HG03103 (cell line): ENCODE data around the gene ROBO4.

Experiments
- ATAC-seq: cut with Tn5 transposase; IDR thresholded peaks from one replicate; pipeline ENCODE4 v1.9.1; 2021; ENCODE audit warnings: low read depth; ENCODE audit not compliant: unreplicated experiment

ROBO4 gene

GRCh38 chr11:124897674-124898262, at the start of gene ROBO4:
ROBO4 (minus strand) TSS chr11:124897865; CDS start chr11:124897795, 70 bp downstream.
- ATAC-seq, result no peak

GRCh38 chr11:124946735-124947141, 49.1 kb upstream of the ROBO4 start:
- no peak for ATAC-seq

GRCh38 chr11:124945826-124946225, 48.2 kb upstream of the ROBO4 start:
- no peak for ATAC-seq

- no peak for ATAC-seq
Measured at GRCh38 chr11:124944565-124944964, 46.9 kb upstream of the ROBO4 start.

GRCh38 chr11:124943741-124944140, 46.1 kb upstream of the ROBO4 start:
- ATAC-seq, result no peak

DNA sequence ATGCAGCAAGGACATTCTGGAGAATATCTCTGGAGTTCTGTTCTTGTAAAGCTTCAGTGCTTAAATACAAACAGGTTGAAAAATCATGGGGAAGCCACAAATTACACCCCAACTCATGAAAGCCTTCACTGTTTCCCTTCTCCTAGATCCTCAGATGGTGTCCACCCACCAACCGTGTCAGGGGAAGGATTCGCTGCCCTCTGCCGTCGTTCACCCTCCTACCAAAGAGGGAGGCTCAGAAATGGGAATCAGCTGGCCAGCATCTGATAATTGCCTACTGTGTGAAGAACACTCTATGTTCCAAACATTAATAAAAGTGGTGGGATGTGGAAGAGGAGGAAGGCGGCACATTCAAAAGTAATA, 45.6 kb upstream of the ROBO4 start:
- ATAC-seq, result no peak

DNA sequence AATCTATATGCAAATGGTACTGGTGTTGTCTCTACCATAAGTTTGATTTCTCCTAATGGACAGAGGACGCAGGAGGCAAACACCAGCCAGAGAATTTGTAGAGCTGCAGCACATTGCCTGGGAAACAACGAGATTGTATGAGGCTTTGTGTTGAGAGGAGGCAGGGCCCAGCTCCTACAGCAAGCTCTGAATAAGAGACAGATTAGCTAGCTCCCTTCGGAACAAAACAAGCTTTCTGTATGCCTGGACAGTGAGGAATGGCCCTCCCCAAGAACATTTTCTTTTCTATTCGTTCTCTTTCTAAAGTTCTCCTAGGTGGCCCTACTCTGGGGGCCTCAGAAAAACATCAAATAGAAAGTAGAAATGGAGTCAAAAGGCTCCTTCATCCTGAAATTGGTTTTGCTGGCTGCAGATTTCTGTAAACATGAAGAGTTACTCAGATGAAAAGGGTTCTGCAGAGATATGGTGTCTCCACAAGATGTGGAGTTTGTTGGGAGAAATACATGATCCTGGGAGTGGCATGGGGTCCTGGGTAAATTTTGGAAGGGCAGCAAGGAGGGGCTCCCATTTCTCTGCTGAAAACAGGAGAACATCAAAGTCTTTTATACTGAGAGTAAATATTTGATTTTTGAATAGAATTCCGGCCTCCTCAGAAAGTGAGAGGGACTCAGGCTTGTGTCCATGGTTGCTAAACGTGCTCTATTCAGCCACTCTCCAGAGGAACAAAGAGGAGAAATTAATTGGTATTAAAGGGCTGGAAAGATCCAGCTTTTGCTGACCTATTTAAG, 45.0 kb upstream of the ROBO4 start:
- ATAC-seq, result no peak

DNA sequence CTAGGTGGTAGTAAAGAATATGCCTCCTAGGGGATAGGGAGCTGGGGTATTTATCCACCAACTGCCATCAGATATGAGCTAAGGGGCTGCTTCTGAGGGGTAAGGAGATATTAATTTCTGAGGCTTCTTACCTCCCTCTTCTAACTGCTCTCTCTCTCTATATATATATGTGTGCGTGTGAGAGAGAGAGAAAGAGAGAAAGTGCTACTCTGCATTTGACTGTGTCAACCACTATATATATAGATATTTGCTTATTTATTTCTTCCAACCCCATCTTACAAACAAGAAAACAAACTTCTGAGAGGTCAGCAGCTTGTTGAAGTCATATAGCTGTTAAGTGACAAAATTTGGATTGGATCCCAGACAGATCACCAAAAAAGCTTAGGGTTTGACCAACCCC, 44.0 kb upstream of the ROBO4 start:
- ATAC-seq, result no peak

DNA sequence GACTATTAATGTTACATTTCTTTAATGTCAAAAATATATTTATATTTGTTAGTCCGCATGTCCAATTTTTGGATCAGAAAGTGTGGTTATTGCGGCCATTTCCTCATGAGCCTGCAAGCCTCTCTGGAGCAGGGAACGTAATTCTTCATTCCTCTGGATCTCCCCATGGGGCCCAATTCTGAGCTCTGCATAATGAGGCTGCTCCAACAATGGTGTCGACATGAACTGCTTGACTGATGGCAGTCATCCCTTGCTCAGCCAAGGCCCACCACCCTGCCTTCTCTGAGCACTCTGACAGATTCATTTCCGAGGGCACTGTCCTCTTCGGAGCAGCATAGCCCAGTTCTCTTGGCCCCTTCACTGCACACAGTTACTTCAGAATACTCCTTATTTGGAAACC, 41.3 kb upstream of the ROBO4 start:
- ATAC-seq, result no peak

- ATAC-seq, result no peak
Measured at GRCh38 chr11:124938206-124938765, 40.6 kb upstream of the ROBO4 start.

GRCh38 chr11:124937336-124937935, 39.8 kb upstream of the ROBO4 start:
- no peak for ATAC-seq

DNA sequence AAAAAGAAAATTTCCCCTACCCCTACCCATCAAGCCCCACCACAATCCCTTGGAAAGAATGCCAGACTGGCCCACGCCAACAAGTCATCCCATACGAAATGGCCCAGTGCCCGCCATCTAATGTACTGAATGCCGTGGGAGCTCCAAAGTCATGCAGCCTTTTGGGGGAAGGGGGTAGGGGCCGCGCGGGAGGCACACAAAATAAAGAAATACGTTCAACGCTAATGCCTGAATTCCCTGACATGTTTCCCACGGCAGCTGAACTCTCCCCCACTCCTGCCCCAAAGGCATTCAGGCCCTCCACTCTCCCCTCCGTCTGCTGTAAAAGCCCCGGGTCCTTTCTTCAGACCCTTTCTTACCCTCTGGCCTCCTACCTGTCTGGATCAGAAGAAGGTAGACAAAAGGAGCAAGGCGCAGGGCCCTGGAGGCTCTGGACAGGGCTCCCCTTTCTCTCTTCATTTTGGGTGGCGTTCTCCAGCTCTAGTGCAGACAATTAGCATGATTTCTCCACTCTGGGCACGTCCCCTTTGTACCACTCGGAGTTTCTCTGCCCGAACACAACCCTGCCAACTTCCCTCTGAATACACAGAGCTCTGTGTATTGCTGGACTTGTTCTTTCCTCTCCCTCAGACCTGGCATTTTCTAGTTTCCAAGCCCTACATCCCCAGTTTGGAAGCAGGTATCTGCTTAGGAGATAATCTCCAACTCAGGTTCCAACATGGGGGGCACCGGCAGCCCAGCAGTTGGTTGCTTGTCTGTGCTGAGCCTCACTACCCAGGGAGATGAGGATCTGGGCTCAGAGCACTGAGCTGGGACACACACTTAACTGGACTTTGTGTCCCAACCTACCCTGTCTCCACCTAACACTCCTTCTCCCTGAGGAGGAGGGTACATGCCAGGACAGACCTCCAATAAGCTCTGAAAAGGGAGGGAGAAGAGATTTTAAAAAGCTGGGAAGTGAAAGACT, 38.2 kb upstream of the ROBO4 start, which contains the start of gene HEPACAM:
HEPACAM (minus strand) TSS at position 500 of the 967 bp plus-strand sequence; CDS start at position 459, 41 bp downstream.
- ATAC-seq, result no peak

GRCh38 chr11:124934862-124935547, 37.3 kb upstream of the ROBO4 start:
- ATAC-seq, result no peak

- peak; percentile 82 for ATAC-seq
Measured at GRCh38 chr11:124930799-124931198, 33.1 kb upstream of the ROBO4 start.

DNA sequence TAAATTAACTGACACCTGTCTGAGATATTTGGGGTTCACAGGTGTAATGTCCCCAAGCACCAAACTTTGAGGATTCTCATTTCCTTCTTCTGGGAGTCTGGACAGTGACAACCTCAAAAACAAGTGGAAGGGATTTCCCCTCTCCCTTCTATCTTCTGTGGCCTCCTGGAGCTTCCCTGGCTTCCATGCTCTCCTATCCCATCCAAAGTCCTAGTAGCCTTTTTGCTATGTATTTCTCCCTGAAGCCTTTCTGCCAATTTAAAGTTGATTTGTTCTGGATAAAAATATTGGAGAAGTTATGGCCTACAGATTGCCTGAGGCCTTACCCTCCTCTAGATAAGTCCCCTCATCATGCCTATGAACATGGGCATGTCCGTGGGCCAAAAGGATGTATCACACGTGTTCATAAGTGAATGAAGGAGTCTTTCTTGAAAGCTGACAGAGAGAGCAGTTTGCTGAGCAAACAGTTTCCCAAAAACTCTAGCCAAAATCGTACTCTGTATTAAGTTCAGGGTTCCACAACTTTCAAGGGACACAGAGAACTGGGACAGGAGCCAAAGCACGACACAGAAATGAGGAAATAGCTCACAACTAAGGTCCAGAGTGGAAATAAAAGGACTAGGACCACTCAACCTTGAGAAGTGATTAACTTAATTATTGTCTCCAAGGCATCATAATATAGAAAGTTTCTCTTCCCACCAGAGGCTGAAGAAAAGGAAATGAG, 31.4 kb upstream of the ROBO4 start:
- ATAC-seq, result no peak

- ATAC-seq, result no peak
Measured at GRCh38 chr11:124923296-124923695, 25.6 kb upstream of the ROBO4 start.

DNA sequence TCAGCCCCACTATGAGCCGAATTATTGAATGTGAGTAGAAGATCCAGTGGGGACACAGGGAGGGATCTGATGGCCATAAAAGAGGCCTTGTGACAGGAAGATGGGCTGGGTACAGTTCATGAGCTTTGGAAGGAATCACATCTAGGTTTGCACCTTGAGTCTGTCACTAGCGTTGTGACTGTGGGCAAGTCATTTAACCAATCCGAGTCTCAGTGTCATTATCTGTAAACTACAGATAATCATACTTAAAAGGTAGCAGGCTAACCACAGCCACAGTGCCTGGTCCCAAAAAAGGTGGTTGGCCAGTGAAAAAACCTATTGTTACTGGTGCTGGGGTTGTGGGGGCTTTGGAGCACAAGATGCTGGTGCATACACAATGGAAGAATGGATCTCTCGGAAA, 25.2 kb upstream of the ROBO4 start:
- no peak for ATAC-seq

- no peak for ATAC-seq
Measured at GRCh38 chr11:124920870-124921609, 23.4 kb upstream of the ROBO4 start.
